ENCODE data around the gene UGT1A4.

Gene UGT1A4

DNA sequence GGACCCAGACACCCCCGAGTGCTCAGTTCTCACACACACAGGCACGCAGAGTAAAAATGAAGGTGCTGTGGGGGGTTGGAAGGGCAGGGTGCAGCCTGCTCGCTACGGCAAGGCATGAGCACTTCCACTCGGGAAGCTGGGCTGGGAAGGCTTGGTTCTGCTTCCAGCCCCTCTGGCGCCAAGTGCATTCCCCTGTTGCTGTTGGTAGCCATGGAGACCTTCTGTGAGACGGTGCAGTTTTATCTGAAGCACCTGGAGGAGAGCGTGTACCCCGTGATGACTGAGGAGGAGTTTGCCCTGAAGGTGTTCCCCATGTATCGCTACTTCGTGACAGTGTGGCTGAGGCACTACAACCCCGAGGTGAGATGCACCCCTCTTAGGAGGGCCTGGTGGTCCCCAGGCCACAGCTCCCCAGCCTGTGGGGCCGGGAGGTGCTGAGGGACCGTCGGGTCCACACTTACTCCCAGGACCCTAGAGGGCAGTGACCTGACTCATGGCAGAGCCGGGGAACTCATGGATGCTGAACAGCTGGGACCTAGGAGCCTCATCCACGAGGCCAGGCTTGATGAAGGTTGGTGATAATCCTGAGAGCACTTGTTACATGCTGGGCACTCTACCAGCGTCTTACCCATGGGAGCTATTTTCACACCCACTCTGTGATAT is 75.1 kb downstream of the UGT1A4 start:
- H3K4me3 ChIP-seq (ENCODE audit: control insufficient read depth, low read depth, low read length) = no peak overlapping the region
- TF ChIP-seq, protein P1, sequence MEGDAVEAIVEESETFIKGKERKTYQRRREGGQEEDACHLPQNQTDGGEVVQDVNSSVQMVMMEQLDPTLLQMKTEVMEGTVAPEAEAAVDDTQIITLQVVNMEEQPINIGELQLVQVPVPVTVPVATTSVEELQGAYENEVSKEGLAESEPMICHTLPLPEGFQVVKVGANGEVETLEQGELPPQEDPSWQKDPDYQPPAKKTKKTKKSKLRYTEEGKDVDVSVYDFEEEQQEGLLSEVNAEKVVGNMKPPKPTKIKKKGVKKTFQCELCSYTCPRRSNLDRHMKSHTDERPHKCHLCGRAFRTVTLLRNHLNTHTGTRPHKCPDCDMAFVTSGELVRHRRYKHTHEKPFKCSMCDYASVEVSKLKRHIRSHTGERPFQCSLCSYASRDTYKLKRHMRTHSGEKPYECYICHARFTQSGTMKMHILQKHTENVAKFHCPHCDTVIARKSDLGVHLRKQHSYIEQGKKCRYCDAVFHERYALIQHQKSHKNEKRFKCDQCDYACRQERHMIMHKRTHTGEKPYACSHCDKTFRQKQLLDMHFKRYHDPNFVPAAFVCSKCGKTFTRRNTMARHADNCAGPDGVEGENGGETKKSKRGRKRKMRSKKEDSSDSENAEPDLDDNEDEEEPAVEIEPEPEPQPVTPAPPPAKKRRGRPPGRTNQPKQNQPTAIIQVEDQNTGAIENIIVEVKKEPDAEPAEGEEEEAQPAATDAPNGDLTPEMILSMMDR (conservative IDR thresholded peaks at IDR 0.05; ENCODE audit: control insufficient read depth, insufficient read depth, low read depth, low read length) = no peak
- no peak for DNase-seq (ENCODE audit: low read depth)

DNA sequence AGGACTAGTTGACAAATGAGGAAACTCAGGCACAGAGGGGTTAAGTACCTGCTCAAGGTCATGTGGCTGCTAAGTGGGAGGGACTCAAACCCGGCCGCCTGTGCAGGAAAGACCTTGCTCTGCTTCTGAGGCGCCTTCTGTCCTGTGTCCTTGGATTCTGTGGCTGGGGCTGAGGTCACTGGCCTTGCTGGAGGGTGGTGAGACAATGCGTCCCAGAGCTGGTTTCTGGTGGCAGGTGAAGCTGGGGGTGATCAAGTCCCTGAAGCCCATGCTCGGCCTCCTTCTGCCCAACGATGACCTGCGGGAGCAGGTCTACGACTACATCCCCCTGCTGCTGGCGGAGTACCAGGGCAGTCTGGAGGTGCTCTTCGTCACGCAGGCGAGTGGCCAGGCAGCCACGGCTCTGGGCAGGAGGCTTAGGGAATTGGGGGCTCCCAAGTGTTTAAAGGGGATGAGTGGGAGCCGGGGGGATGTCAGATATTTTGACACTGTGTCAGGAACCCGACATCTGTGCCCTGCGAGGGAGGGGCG is 75.7 kb downstream of the UGT1A4 start:
- no peak overlapping the region for H3K4me3 ChIP-seq (ENCODE audit: control insufficient read depth, low read depth, low read length)
- no peak for DNase-seq (ENCODE audit: low read depth)
- TF ChIP-seq, protein P1 (conservative IDR thresholded peaks at IDR 0.05; ENCODE audit: control insufficient read depth, insufficient read depth, low read depth, low read length) = no peak

DNA sequence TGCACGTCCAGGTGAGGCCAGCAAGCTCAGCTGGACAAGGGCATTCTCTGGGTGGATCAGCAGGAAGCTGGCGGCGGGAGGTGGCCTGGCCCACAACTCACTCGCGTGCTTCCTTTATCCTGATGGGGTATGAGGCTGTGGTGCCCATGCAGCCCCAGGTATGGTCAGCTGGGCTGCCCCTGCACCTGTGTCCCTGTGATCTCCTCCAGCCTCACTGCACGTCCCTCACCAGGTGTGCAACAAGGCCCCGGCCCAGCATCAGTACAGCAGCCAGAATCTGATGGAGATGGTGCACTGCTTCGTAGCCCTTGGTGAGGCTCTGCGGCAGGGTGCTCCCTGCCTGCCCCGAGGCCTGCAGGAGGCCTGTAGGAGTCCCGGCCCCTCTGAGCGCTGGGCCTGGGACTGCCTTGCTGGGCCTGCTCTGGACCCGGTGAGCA is 77.2 kb downstream of the UGT1A4 start:
- TF ChIP-seq, protein P1 (conservative IDR thresholded peaks at IDR 0.05; ENCODE audit: control insufficient read depth, insufficient read depth, low read depth, low read length) = no peak
- H3K4me3 ChIP-seq (ENCODE audit: control insufficient read depth, low read depth, low read length) = no peak overlapping the region
- no peak for DNase-seq (ENCODE audit: low read depth)

DNA sequence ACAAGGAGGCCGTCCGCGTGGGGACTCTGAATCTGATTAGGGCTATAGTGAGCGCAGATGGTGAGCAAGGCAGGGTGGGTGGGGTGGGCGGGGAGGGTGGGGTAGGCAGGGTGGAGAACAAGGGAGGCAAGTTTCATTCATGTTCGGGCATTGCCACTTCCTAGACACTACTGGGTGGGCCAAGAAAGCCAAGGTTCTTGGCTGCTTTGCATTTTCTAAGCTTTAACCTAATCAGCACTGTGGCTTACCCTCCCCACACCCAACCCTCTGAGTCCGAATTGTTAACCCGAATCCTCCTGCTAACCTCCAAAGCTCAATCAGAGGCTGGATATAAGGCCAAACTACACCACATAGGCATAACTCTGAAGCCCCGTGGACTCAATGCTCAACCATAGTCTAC is 77.7 kb downstream of the UGT1A4 start:
- DNase-seq (ENCODE audit: low read depth) = no peak
- TF ChIP-seq, protein P1 (conservative IDR thresholded peaks at IDR 0.05; ENCODE audit: control insufficient read depth, insufficient read depth, low read depth, low read length) = no peak
- no peak overlapping the region for H3K4me3 ChIP-seq (ENCODE audit: control insufficient read depth, low read depth, low read length)

DNA sequence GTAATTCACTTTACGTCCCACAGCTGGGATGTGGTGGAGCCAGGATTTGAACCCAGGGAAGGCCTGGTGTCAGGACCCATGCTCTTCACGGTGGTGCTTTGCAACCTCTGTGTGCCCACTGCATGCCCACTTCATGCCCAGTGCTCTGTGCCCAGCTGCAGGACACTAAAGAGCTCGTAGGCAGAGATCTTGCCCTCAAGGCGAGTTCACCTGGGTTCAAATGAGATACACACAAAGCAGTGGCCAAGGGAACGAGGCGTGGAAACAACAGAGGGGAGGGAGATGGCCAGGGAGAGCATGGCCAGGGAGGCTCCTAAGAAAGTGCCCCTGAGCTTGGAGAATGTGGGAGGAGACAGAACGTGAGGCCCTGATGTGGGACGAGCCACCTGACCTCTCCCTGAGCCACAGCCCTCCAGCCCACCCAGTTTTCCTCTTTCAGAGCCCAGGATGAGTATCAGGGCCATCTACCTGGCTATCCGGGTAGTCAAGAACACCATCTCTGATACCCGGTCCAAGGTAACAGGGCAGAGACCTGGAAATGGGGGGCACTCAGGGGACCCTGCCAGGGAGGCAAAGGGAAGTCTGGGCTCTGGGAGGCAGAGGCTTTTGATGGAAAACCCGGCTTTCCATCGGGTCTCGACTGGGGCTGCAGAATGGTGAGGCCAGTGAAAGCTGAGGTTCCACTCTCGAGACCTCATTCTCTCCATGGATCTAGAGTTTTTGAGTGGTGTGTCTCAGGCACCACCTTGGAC is 80.0 kb downstream of the UGT1A4 start:
- DNase-seq (ENCODE audit: low read depth) = no peak
- H3K4me3 ChIP-seq (ENCODE audit: control insufficient read depth, low read depth, low read length) = no peak overlapping the region
- TF ChIP-seq, protein P1 (conservative IDR thresholded peaks at IDR 0.05; ENCODE audit: control insufficient read depth, insufficient read depth, low read depth, low read length) = no peak

DNA sequence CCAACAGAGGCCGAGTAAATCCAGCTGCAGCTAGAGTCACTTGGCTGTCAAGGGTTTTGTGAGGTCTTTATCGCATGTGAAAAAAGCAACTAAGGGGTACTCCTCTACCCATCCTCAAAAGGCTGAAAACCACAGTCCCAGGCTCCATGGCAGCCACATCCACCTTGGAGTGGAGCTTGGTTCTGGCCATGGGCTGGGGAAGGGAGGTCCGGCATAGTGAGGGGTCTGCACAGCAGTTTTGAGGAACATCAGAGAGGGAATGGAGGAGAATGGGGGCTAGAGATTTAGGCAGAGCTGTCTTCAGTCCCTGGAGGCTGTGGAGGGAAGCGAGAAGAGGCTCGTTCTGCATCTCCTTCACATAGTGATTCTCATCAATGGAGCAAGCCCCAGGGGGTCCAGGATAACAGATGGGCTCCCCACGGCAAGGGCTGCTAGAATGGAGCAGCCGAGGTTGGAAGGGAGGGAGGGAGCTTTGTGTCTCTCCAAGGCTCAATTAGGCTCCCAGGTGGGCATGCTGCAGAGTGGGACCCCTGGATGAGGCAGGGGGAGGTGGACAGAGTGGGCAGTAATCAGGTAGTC is 80.6 kb downstream of the UGT1A4 start:
- DNase-seq (ENCODE audit: low read depth) = no peak
- H3K4me3 ChIP-seq (ENCODE audit: control insufficient read depth, low read depth, low read length) = no peak overlapping the region
- TF ChIP-seq, protein P1 (conservative IDR thresholded peaks at IDR 0.05; ENCODE audit: control insufficient read depth, insufficient read depth, low read depth, low read length) = no peak
